ENCODE results near the gene TNFRSF11A.

Gene TNFRSF11A

GRCh38 chr18:62384610-62385097 is 59.5 kb downstream of the TNFRSF11A start:
- DNase-seq, result no peak

- no peak for DNase-seq
Measured at GRCh38 chr18:62386091-62386490, 61.0 kb downstream of the TNFRSF11A start.

GRCh38 chr18:62386601-62387000 is 61.5 kb downstream of the TNFRSF11A start:
- DNase-seq, result no peak

GRCh38 chr18:62387257-62387656 is 62.1 kb downstream of the TNFRSF11A start:
- DNase-seq, result no peak

- no peak for DNase-seq
Measured at GRCh38 chr18:62388855-62389760, 64.0 kb downstream of the TNFRSF11A start.

GRCh38 chr18:62389761-62390481 is 64.8 kb downstream of the TNFRSF11A start:
- DNase-seq, result no peak

GRCh38 chr18:62394006-62394763 is 69.1 kb downstream of the TNFRSF11A start:
- no peak for DNase-seq

GRCh38 chr18:62396381-62396780 is 71.3 kb downstream of the TNFRSF11A start:
- no peak for DNase-seq

GRCh38 chr18:62396967-62397366 is 71.9 kb downstream of the TNFRSF11A start:
- DNase-seq, result no peak

GRCh38 chr18:62398291-62398690 is 73.2 kb downstream of the TNFRSF11A start:
- no peak for DNase-seq

- DNase-seq, result no peak
Measured at GRCh38 chr18:62399276-62399675, 74.2 kb downstream of the TNFRSF11A start.

- DNase-seq, result no peak
Measured at GRCh38 chr18:62399781-62400308, 74.7 kb downstream of the TNFRSF11A start.

GRCh38 chr18:62400916-62401315 is 75.8 kb downstream of the TNFRSF11A start:
- DNase-seq, result no peak

GRCh38 chr18:62402342-62402948 is 77.3 kb downstream of the TNFRSF11A start:
- DNase-seq, result no peak

GRCh38 chr18:62403120-62403519 is 78.0 kb downstream of the TNFRSF11A start:
- DNase-seq, result no peak

GRCh38 chr18:62404881-62405280 is 79.8 kb downstream of the TNFRSF11A start:
- DNase-seq, result no peak

GRCh38 chr18:62407660-62408059 is 82.5 kb downstream of the TNFRSF11A start:
- DNase-seq, result no peak

- DNase-seq, result no peak
Measured at GRCh38 chr18:62409821-62410220, 84.7 kb downstream of the TNFRSF11A start.

- no peak for DNase-seq
Measured at GRCh38 chr18:62412231-62412979, 87.3 kb downstream of the TNFRSF11A start.

- DNase-seq, result no peak
Measured at GRCh38 chr18:62413206-62413605, 88.1 kb downstream of the TNFRSF11A start.

- DNase-seq, result no peak
Measured at GRCh38 chr18:62418258-62418657, 93.1 kb downstream of the TNFRSF11A start.

GRCh38 chr18:62420151-62420512 is 95.0 kb downstream of the TNFRSF11A start:
- peak; percentile 39 for DNase-seq
